ENCODE measurements around the gene PRKCH.

The PRKCH gene

DNA sequence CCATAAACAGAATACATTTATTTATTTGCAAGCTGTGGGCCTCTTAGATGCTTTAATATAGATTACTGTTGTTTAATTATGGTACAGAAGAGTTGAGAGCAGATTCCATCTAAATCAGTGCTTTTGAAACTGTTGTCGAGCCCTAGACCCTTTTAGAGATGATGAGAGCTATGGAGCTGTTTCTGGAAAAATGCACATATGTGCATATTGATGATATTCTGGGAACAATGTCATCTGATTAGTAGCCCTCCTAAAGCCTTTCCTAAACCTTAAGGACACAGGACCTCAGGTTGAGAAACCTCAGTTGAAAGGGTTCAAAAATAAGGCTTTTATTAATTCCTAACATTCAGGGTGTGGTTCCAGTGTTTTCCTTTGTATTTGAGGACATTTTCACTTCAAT is 11.7 kb downstream of the PRKCH start:
- Mint-ChIP-seq H3K4me3 (peak overlapping the region; percentile 81), H3K27ac (peak overlapping the region; percentile 94 to 95)

DNA sequence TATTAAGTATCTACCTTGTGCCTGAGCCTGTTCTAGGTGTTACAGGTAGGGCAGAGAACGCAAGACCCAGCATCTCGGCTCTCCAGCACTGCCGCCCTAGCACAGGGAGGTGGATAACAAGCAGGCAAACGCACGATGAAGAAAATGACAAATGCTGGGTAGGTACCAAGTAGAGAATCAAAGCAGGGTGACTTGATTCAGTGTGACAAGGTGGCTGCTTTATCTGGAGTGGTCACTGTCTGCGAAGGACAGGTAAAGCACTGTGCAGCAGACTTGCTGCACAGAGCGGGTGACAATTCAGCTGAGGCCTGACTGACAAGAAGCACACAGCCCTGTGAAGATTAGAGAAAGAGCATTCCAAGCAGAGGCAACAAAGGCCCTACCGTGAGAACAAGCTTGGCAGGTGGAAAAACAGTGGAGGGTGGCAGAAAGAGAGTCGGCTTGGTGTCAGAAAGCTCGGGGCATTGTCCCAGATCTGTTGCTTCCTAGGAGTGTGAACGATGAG is 12.9 kb downstream of the PRKCH start:
- peak overlapping the region; percentile 81 for H3K4me3 Mint-ChIP-seq
- peaks cover 70% of the 10 kb centered on the region for H3K36me3 Mint-ChIP-seq (ENCODE audit: insufficient read depth)
- ATAC-seq (replicated peaks): no peak
- no peaks in the 10 kb centered on the region for H3K9me3 Mint-ChIP-seq
- peak overlapping the region; percentile 94 to 95 for H3K27ac Mint-ChIP-seq
- no peaks in the 10 kb centered on the region for H3K27me3 Mint-ChIP-seq
- DNase-seq: no peak
- peaks cover 69 to 79% of the 10 kb centered on the region in 2 donors for H3K4me1 Mint-ChIP-seq (ENCODE audit: low read depth in 2 of 2)

More for the DNA sequence above, 11.7 kb downstream of the PRKCH start:
- DNase-seq: no peak
- Mint-ChIP-seq H3K36me3 (ENCODE audit: insufficient read depth) (peaks cover 71% of the 10 kb centered on the region), H3K27me3 (no peaks in the 10 kb centered on the region), H3K4me1 (ENCODE audit: low read depth in 2 of 2) (peaks cover 68 to 79% of the 10 kb centered on the region in 2 donors), H3K9me3 (no peaks in the 10 kb centered on the region)
- no peak for ATAC-seq (replicated peaks)

- peak overlapping the region; percentile 75 to 81 for H3K4me3 Mint-ChIP-seq
- no peaks in the 10 kb centered on the region for H3K27me3 Mint-ChIP-seq
- DNase-seq (no peak), ATAC-seq (replicated peaks) (no peak)
- peak overlapping the region; percentile 94 to 95 for H3K27ac Mint-ChIP-seq
- peaks cover 67 to 77% of the 10 kb centered on the region in 2 donors for H3K4me1 Mint-ChIP-seq (ENCODE audit: low read depth in 2 of 2)
- H3K36me3 Mint-ChIP-seq (ENCODE audit: insufficient read depth): peaks cover 70% of the 10 kb centered on the region
- no peaks in the 10 kb centered on the region for H3K9me3 Mint-ChIP-seq
Measured at GRCh38 chr14:61335049-61335448, 13.7 kb downstream of the PRKCH start.

DNA sequence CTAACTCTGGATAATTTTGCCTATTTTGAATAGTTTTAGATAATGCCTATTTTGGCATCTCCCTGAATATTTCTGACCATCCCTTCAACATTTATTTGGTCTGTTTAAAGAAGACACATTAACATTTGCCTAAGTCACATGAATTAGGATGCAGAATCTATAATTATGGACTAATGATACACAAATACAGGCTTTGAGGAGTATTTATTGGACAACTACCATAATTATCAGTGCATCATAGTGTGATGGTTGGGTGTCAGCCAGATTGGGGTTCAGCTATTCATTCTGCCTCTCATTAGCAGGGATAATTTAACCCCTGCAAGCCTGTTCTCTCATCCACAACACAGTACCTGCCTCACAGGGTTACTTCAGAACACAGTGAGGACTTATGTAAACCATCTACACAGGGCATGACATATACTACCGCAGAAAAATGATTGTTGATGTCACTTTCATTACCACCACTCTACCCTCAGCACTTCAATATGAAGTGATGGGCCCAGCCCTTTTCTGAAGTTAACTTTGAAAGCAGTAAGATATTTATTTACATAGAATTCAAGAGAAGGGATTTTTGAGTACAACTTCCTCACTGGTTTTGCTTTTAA is 14.4 kb downstream of the PRKCH start:
- Mint-ChIP-seq H3K9me3 (no peaks in the 10 kb centered on the region), H3K4me1 (ENCODE audit: low read depth in 2 of 2) (peaks cover 67 to 77% of the 10 kb centered on the region in 2 donors), H3K36me3 (ENCODE audit: insufficient read depth) (peaks cover 64% of the 10 kb centered on the region), H3K4me3 (peak overlapping the region; percentile 75 to 81), H3K27me3 (no peaks in the 10 kb centered on the region), H3K27ac (peak overlapping the region; percentile 94 to 95)
- DNase-seq (peak in 2 of 3 experiments; percentile 41 to 43), ATAC-seq (replicated peaks) (peak; percentile 67)

- H3K9me3 Mint-ChIP-seq: no peaks in the 10 kb centered on the region
- peak overlapping the region; percentile 75 to 81 for H3K4me3 Mint-ChIP-seq
- H3K27me3 Mint-ChIP-seq: no peaks in the 10 kb centered on the region
- H3K27ac Mint-ChIP-seq: peak overlapping the region; percentile 94 to 95
- peak; percentile 64 for ATAC-seq (replicated peaks)
- H3K4me1 Mint-ChIP-seq (ENCODE audit: low read depth in 2 of 2): peaks cover 75 to 86% of the 10 kb centered on the region in 2 donors
- peak; percentile 71 to 77 (median 71) for DNase-seq
- H3K36me3 Mint-ChIP-seq (ENCODE audit: insufficient read depth): peaks cover 82% of the 10 kb centered on the region
Measured at GRCh38 chr14:61337893-61338292, 16.5 kb downstream of the PRKCH start.

GRCh38 chr14:61338457-61338856 is 17.1 kb downstream of the PRKCH start:
- no peak for ATAC-seq (replicated peaks)
- H3K4me3 Mint-ChIP-seq: peak overlapping the region; percentile 75 to 81
- peaks cover 85% of the 10 kb centered on the region for H3K36me3 Mint-ChIP-seq (ENCODE audit: insufficient read depth)
- peak overlapping the region; percentile 94 to 95 for H3K27ac Mint-ChIP-seq
- H3K9me3 Mint-ChIP-seq: no peaks in the 10 kb centered on the region
- DNase-seq: no peak
- peaks cover 76 to 86% of the 10 kb centered on the region in 2 donors for H3K4me1 Mint-ChIP-seq (ENCODE audit: low read depth in 2 of 2)
- no peaks in the 10 kb centered on the region for H3K27me3 Mint-ChIP-seq

GRCh38 chr14:61341275-61342206 is 20.2 kb downstream of the PRKCH start:
- Mint-ChIP-seq H3K4me3 (peak overlapping the region; percentile 75 to 80), H3K4me1 (ENCODE audit: low read depth in 2 of 2) (peaks cover 80 to 86% of the 10 kb centered on the region in 2 donors), H3K27me3 (no peaks in the 10 kb centered on the region), H3K36me3 (ENCODE audit: insufficient read depth) (peaks cover 76% of the 10 kb centered on the region), H3K27ac (peak overlapping the region; percentile 94 to 95), H3K9me3 (no peaks in the 10 kb centered on the region)
- ATAC-seq (replicated peaks) (no peak), DNase-seq (no peak)

DNA sequence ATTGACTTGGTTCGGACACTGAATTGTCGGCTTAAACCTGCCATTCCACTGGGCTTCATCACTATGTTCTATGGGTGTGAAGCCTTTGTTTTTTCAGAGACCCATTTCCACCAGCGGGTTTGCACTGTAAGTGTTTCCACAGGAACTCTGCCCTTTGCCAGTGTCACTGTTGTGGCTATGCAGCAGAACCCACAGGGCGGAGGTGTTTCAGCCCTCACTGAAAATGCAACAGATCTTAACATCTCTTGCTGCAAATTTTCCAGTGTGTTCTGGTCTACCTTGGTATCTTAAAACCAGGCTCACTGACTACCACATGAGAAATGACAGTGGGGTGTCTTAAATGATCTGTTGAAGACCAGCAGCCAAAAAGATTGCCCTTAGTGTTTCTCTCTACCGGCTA is 21.1 kb downstream of the PRKCH start:
- H3K9me3 Mint-ChIP-seq: no peaks in the 10 kb centered on the region
- peak; percentile 79 to 84 (median 81) for DNase-seq
- peaks cover 85 to 92% of the 10 kb centered on the region in 2 donors for H3K4me1 Mint-ChIP-seq (ENCODE audit: low read depth in 2 of 2)
- no peaks in the 10 kb centered on the region for H3K27me3 Mint-ChIP-seq
- H3K27ac Mint-ChIP-seq: peak overlapping the region; percentile 94 to 95
- H3K4me3 Mint-ChIP-seq: peak overlapping the region; percentile 75 to 80
- ATAC-seq (replicated peaks): peak; percentile 74
- H3K36me3 Mint-ChIP-seq (ENCODE audit: insufficient read depth): peaks cover 68% of the 10 kb centered on the region

DNA sequence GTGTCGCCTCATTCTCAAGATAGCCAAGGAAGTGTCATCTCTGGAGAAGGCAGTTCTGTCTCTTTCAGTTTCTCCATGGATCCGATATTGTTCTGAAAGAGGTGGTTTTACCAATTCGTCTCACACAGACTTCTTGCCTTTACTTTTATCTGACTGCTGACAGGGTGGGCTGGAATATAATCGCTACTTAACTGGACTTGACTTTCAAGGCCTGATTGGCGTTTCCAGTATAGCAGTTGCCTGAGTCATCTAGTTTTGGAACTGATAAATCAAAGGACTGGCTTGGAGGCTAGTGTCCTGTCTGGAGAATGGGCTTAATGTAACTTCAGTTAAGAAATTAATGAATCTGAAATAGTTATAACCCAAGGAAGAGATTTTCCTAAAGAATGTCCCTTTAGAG is 21.6 kb downstream of the PRKCH start:
- Mint-ChIP-seq H3K9me3 (no peaks in the 10 kb centered on the region), H3K4me1 (ENCODE audit: low read depth in 2 of 2) (peaks cover 85 to 92% of the 10 kb centered on the region in 2 donors), H3K36me3 (ENCODE audit: insufficient read depth) (peaks cover 67% of the 10 kb centered on the region), H3K27me3 (no peaks in the 10 kb centered on the region), H3K27ac (peak overlapping the region; percentile 94 to 95), H3K4me3 (peak overlapping the region; percentile 75 to 80)
- ATAC-seq (replicated peaks): no peak
- DNase-seq: no peak

DNA sequence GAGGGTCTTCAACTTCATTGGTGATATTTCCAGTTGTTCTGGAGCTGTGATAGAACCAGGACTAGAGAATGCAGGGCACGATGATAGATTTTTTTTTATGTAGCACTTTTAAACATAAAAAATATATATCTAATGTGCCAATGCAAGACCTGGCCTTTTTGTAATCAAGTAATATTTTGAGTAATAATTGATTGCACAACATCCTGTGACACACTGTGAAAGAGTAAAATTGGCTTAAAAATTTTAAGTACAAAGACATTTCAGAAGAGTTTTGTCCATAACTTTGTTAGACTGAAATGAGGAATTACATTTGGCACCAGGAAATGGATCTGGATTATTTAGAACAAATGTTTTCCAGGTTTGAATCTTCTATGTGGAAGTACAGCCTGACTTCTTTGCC is 22.1 kb downstream of the PRKCH start:
- peak overlapping the region; percentile 75 to 80 for H3K4me3 Mint-ChIP-seq
- H3K27ac Mint-ChIP-seq: peak overlapping the region; percentile 94 to 95
- peaks cover 86 to 92% of the 10 kb centered on the region in 2 donors for H3K4me1 Mint-ChIP-seq (ENCODE audit: low read depth in 2 of 2)
- no peaks in the 10 kb centered on the region for H3K27me3 Mint-ChIP-seq
- H3K36me3 Mint-ChIP-seq (ENCODE audit: insufficient read depth): peaks cover 68% of the 10 kb centered on the region
- ATAC-seq (replicated peaks) (no peak), DNase-seq (no peak)
- H3K9me3 Mint-ChIP-seq: no peaks in the 10 kb centered on the region

- Mint-ChIP-seq H3K27ac (peak overlapping the region; percentile 94 to 95), H3K36me3 (ENCODE audit: insufficient read depth) (peaks cover 67% of the 10 kb centered on the region)
- ATAC-seq (replicated peaks): no peak
Measured at GRCh38 chr14:61343991-61344405, 22.6 kb downstream of the PRKCH start.

GRCh38 chr14:61344437-61345150 is 23.2 kb downstream of the PRKCH start:
- Mint-ChIP-seq H3K27me3 (no peaks in the 10 kb centered on the region), H3K9me3 (no peaks in the 10 kb centered on the region), H3K27ac (peak overlapping the region; percentile 94 to 95), H3K4me1 (ENCODE audit: low read depth in 2 of 2) (peaks cover 90 to 95% of the 10 kb centered on the region in 2 donors), H3K36me3 (ENCODE audit: insufficient read depth) (peaks cover 67% of the 10 kb centered on the region), H3K4me3 (peak overlapping the region; percentile 75 to 80)
- DNase-seq (no peak), ATAC-seq (replicated peaks) (no peak)

More at GRCh38 chr14:61343991-61344405, 22.6 kb downstream of the PRKCH start:
- DNase-seq: no peak
- peak overlapping the region; percentile 75 to 80 for H3K4me3 Mint-ChIP-seq
- peaks cover 89 to 93% of the 10 kb centered on the region in 2 donors for H3K4me1 Mint-ChIP-seq (ENCODE audit: low read depth in 2 of 2)
- H3K9me3 Mint-ChIP-seq: no peaks in the 10 kb centered on the region
- H3K27me3 Mint-ChIP-seq: no peaks in the 10 kb centered on the region

- Mint-ChIP-seq H3K27ac (peak overlapping the region; percentile 94 to 95), H3K27me3 (no peaks in the 10 kb centered on the region), H3K4me3 (peak overlapping the region; percentile 75 to 80), H3K9me3 (no peaks in the 10 kb centered on the region), H3K4me1 (ENCODE audit: low read depth in 2 of 2) (peaks cover 90 to 95% of the 10 kb centered on the region in 2 donors), H3K36me3 (ENCODE audit: insufficient read depth) (peaks cover 63% of the 10 kb centered on the region)
- ATAC-seq (replicated peaks): no peak
- DNase-seq: no peak
Measured at GRCh38 chr14:61345151-61345482, 23.7 kb downstream of the PRKCH start.

All from effector memory CD8-positive, alpha-beta T cell (primary cell).